AG04450 (cell line): Measurements from ENCODE around the gene TPCN2. TPM values are rescaled to one million over a fixed set of nuclear protein-coding genes. Genes with fewer than 3 reads are reported as not detected.

Experiments
- CTCF ChIA-PET: fragments of 300-600, 350-600 bp; formaldehyde crosslinking; extraction: SDS; loops from one replicate; lab custom pipeline; 2022; ENCODE audit warnings: antibody characterized with exemption, inconsistent platforms; lab: Charles Lee
- POLR2A ChIA-PET: fragments of 350-600 bp; formaldehyde crosslinking; extraction: SDS; loops from one replicate; lab custom pipeline; 2021; ENCODE audit warnings: antibody characterized with exemption, inconsistent platforms; lab: Yijun Ruan, JAX
- DNase-seq: peaks from one replicate; pipeline ENCODE4 v3.0.0-alpha.2; 2011; ENCODE audit warnings: low read depth, low spot score
- H3K27ac ChIP-seq: one replicate; pipeline ENCODE4 v1.5.1; 2012; ENCODE audit warnings: low read depth, low read length, control low read depth
- H3K27me3 ChIP-seq: one replicate; pipeline ENCODE4 v1.6.0; 2012; ENCODE audit warnings: low read length; ENCODE audit not compliant: control insufficient read depth, insufficient read depth
- H3K4me3 ChIP-seq: 2 replicates; pipeline ENCODE4 v1.5.1; 2011; ENCODE audit warnings: mild to moderate bottlenecking, low read depth, low read length, control low read depth
- H3K9me3 ChIP-seq: 2 replicates; pipeline ENCODE4 v1.5.1; 2012; ENCODE audit warnings: low read length; ENCODE audit not compliant: control insufficient read depth, insufficient read depth
- polyA plus RNA-seq: library from polyadenylated mRNA; depleted of rRNA; stranded (reverse); fragments of >200 nt; gene quantifications from 2 replicates; pipeline ENCODE4 v1.2.3, GENCODE V29; 2011
- TF ChIP-seq, protein P1 (sequence below): IDR thresholded peaks from 2 replicates; pipeline ENCODE4 v1.5.1; 2011; ENCODE audit warnings: low read depth, low read length, control low read depth, inconsistent platforms

Gene TPCN2
- polyA plus RNA-seq, 1 experiment = 6.4 TPM

DNA sequence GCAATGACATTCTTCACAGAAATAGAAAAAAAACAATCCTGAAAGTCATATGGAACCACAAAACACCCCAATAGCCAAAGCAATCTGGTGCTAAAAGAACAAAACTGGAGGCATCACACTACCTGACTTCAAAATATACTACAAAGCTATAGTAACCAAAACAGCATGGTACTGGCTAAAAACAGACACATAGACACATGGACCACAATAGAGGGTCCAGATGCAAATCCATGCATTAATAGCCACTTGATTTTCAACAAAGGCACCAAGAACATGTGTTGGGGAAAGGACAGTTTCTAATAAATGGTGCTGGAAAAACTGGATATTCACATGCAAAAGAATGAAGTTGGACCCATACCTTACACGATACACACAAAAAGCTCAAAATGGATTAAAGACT is 79.2 kb downstream of the TPCN2 start:
- no peak overlapping the region for H3K27ac ChIP-seq
- no peak for DNase-seq
- no peak overlapping the region for H3K4me3 ChIP-seq
- TF ChIP-seq, protein P1, sequence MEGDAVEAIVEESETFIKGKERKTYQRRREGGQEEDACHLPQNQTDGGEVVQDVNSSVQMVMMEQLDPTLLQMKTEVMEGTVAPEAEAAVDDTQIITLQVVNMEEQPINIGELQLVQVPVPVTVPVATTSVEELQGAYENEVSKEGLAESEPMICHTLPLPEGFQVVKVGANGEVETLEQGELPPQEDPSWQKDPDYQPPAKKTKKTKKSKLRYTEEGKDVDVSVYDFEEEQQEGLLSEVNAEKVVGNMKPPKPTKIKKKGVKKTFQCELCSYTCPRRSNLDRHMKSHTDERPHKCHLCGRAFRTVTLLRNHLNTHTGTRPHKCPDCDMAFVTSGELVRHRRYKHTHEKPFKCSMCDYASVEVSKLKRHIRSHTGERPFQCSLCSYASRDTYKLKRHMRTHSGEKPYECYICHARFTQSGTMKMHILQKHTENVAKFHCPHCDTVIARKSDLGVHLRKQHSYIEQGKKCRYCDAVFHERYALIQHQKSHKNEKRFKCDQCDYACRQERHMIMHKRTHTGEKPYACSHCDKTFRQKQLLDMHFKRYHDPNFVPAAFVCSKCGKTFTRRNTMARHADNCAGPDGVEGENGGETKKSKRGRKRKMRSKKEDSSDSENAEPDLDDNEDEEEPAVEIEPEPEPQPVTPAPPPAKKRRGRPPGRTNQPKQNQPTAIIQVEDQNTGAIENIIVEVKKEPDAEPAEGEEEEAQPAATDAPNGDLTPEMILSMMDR = no peak
- H3K27me3 ChIP-seq = no peaks in the 10 kb centered on the region
- CTCF ChIA-PET = interaction anchor here (0.7 kb wide), 1 partner anchor 13 kb away, joined by 4 read pairs; no protein-coding TSS in a partner anchor
- POLR2A ChIA-PET = interaction anchor here (0.7 kb wide), 1 partner anchor 10 kb away, joined by 3 read pairs; no protein-coding TSS in a partner anchor
- peaks cover 10% of the 10 kb centered on the region; the same call in 1 of the 2 replicates for H3K9me3 ChIP-seq

DNA sequence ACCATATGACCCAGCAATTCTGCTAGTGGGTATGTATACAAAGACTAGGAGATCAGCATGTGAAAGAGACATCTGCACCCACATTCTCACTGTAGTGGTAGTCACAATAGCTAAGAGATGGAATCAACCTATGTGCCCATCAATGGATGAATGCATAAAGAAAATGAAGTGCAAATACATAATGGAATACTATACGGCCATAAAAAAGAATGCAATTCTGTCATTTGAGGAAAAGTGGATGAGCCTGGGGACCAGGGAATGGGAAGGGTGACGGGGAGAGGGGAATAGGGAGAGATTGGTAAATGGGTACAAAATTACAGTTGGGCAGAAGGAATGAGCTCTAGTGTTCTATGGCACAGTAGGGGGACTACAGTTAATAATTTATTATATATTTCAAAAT is 80.3 kb downstream of the TPCN2 start:
- CTCF ChIA-PET = interaction anchor here (3.1 kb wide), 1 partner anchor 11 kb away, joined by 23 read pairs; no protein-coding TSS in a partner anchor
- H3K27ac ChIP-seq = no peak overlapping the region
- DNase-seq = no peak
- POLR2A ChIA-PET = no interaction called here
- no peaks in the 10 kb centered on the region for H3K27me3 ChIP-seq
- no peak overlapping the region for H3K4me3 ChIP-seq
- TF ChIP-seq, protein P1 = no peak
- H3K9me3 ChIP-seq = peaks cover 10% of the 10 kb centered on the region; the same call in 1 of the 2 replicates

DNA sequence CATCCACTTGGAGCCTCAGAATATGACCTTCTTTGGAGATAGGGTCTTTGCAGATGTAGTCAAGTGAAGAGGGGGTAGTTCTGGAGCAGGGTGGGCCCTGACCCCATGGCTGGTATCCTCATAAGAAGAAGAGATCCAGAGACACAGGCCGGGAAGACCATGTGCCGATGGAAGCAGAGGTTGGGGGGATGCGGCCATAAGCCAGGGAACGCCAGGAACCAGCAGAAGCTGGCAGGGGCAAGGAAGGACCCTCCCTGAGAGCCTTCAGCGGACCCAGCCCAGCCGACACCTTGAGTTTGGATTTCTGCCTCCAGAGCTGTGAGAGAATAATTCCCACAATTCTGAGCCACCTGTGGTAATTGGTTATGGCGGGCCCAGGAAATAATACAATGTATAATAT is 80.9 kb downstream of the TPCN2 start:
- TF ChIP-seq, protein P1 = no peak
- Histone ChIP-seq H3K27ac (no peak overlapping the region), H3K27me3 (no peaks in the 10 kb centered on the region), H3K4me3 (no peak overlapping the region), H3K9me3 (peaks cover 10% of the 10 kb centered on the region; the same call in 1 of the 2 replicates)
- ChIA-PET CTCF (interaction anchor here (3.1 to 3.3 kb wide), 2 partner anchors 10 to 514 kb away, joined by 23 to 29 read pairs; no protein-coding TSS in a partner anchor), POLR2A (no interaction called here)
- no peak for DNase-seq

DNA sequence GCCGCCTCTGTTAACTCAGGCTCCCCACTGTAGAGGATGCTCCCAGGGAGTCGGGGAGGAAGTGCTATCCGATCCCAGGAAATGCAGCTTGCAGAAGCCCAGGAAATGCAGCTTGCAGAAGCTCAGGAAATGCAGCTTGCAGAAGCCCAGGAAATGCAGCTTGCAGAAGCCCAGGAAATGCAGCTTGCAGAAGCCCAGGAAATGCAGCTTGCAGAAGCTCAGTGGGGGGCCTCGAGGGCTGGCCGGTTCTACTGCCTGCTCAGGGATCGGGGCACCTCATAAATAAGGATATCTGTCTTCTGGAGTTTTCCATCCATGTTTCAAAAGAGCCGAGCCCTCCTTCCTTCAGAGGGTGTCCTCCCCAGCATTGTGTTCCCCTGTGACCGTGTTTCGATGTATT is 81.9 kb downstream of the TPCN2 start:
- ChIA-PET CTCF (interaction anchor here (0.9 to 3.3 kb wide), 12 partner anchors 9 to 539 kb away, joined by 3 to 29 read pairs (median 4); no protein-coding TSS in a partner anchor), POLR2A (interaction anchor here (0.6 to 1.3 kb wide), 2 partner anchors 512 to 771 kb away, joined by 5 read pairs; no protein-coding TSS in a partner anchor)
- Histone ChIP-seq H3K27me3 (no peaks in the 10 kb centered on the region), H3K27ac (no peak overlapping the region), H3K9me3 (peaks cover 10% of the 10 kb centered on the region; the same call in 1 of the 2 replicates), H3K4me3 (no peak overlapping the region)
- DNase-seq = no peak
- TF ChIP-seq, protein P1 = no peak

DNA sequence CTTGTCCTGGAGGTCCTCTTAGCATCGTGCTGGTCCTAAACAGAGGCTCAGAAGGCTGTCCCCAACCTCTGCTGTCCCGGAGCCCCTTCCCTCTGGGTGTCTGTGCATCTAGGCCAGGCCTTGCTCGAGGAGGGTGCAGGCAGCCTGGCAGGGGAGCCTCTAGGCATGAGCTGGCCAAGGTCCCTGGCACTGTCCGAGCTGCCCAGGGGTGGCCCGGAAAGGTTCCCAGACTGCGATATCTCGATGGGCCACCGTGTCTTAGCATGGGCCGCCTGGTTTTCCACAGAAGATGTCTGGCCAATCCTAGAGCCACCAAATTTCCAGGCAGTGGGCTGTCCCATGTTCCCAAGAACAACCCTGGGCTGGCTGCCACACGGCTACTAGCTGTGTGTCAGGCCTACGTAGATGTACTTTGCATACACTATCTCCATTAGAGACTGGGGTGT is 82.4 kb downstream of the TPCN2 start:
- no peak overlapping the region for H3K4me3 ChIP-seq
- no peak overlapping the region for H3K27ac ChIP-seq
- TF ChIP-seq, protein P1 = no peak
- CTCF ChIA-PET = interaction anchor here (0.7 to 3.3 kb wide), 34 partner anchors 8 to 538 kb away, joined by 3 to 29 read pairs (median 4); partner anchors contain the start of gene SMIM38
- H3K9me3 ChIP-seq = peaks cover 10% of the 10 kb centered on the region; the same call in 1 of the 2 replicates
- POLR2A ChIA-PET = interaction anchor here (0.5 to 1.3 kb wide), 4 partner anchors 133 to 770 kb away, joined by 3 to 5 read pairs (median 4); no protein-coding TSS in a partner anchor
- no peaks in the 10 kb centered on the region for H3K27me3 ChIP-seq
- DNase-seq = no peak
